K562 (cell line): ENCODE results near the gene XRCC3.

Experiments used
- FOXM1 ChIP-seq, 2 experiments: fragments of 450-650 bp in 1 of 2; sonication (generic) in 1 of 2; formaldehyde crosslinking in 1 of 2; IDR thresholded peaks; 2 replicates each; pipeline versions ENCODE4 v1.6.1 to v1.9.0; 2017 to 2022; ENCODE audit warnings: low read depth in 2 of 2, mild to moderate bottlenecking in 2 of 2, missing genetic modification reagents in 1 of 2, moderate library complexity in 1 of 2
- POLR2AphosphoS5 ChIP-seq: IDR thresholded peaks from 2 replicates; pipeline ENCODE4 v1.6.1; 2011; ENCODE audit warnings: mild to moderate bottlenecking, low read depth, low read length, moderate library complexity; ENCODE audit not compliant: control insufficient read depth, insufficient read depth
- TF ChIP-seq, protein P1 (sequence below), 3 experiments: IDR thresholded peaks in 2 of 3; conservative IDR thresholded peaks in 1 of 3; 2 replicates each; pipeline ENCODE4 v1.5.1; 2011 to 2012; ENCODE audit warnings: low read length in 3 of 3, mild to moderate bottlenecking in 3 of 3, control low read depth in 2 of 3, improper control_type of control experiment in 1 of 3, inconsistent platforms in 1 of 3, low read depth in 1 of 3, mixed read lengths in 1 of 3, moderate library complexity in 1 of 3; ENCODE audit not compliant: insufficient read depth in 2 of 3

DNA sequence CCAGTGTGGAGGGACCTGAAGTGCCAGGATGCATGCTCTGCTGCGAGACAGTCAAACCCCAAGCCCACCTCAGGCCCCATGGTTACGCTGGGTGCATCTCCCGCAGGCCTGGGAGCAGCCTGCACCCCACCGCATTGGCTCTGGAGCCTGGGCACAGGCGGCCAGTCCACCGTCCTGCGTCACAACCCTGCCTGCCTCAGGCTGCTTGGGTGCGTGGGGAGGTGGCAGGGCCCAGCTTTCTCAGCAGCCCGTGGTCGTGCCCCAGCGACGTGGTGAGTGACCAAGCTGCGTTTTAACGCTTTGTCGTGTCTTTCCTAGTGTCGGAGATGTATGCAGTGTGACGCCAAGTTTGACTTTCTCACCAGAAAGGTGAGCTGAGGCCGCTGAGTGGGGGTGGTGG lies 11.2 kb upstream of the XRCC3 start:
- TF ChIP-seq POLR2AphosphoS5 (no peak), FOXM1 (IDR thresholded peaks at IDR 0.05; ENCODE audit: low read depth) (no peak), FOXM1 (CRISPR knock-in tag; IDR thresholded peaks at IDR 0.05; ENCODE audit: low read depth) (no peak)
- TF ChIP-seq, protein P1, sequence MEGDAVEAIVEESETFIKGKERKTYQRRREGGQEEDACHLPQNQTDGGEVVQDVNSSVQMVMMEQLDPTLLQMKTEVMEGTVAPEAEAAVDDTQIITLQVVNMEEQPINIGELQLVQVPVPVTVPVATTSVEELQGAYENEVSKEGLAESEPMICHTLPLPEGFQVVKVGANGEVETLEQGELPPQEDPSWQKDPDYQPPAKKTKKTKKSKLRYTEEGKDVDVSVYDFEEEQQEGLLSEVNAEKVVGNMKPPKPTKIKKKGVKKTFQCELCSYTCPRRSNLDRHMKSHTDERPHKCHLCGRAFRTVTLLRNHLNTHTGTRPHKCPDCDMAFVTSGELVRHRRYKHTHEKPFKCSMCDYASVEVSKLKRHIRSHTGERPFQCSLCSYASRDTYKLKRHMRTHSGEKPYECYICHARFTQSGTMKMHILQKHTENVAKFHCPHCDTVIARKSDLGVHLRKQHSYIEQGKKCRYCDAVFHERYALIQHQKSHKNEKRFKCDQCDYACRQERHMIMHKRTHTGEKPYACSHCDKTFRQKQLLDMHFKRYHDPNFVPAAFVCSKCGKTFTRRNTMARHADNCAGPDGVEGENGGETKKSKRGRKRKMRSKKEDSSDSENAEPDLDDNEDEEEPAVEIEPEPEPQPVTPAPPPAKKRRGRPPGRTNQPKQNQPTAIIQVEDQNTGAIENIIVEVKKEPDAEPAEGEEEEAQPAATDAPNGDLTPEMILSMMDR (IDR thresholded peaks at IDR 0.05 in 2 of 3, conservative IDR thresholded peaks at IDR 0.05 in 1 of 3; ENCODE audit: insufficient read depth in 2 of 3, low read depth in 1 of 3, low read length in 3 of 3): no peak
